K562 (cell line): Measurements from ENCODE around the gene SOBP. TPM values are rescaled to one million over a fixed set of nuclear protein-coding genes. Genes with fewer than 3 reads are reported as not detected.

Source experiments
- DPF2 ChIP-seq: fragments of 450-650 bp; IDR thresholded peaks from 2 replicates; pipeline ENCODE4 v1.6.1; 2016
- E2F3 ChIP-seq: fragments of 250-450 bp; sonication (Bioruptor Pico); IDR thresholded peaks from 2 replicates; pipeline ENCODE4 v1.4.0; 2020; ENCODE audit warnings: mild to moderate bottlenecking
- ELF4 ChIP-seq: fragments of 450-650 bp; formaldehyde crosslinking; IDR thresholded peaks from 2 replicates; pipeline ENCODE4 v1.4.0; 2022; ENCODE audit warnings: missing genetic modification characterization
- MAZ ChIP-seq, 2 experiments: fragments of 450-650 bp in 1 of 2; sonication (generic) in 1 of 2; formaldehyde crosslinking; IDR thresholded peaks in 1 of 2; conservative IDR thresholded peaks in 1 of 2; 2 replicates each; pipeline versions ENCODE4 v1.4.0 to v1.5.0; 2020; ENCODE audit warnings: mild to moderate bottlenecking in 1 of 2, missing genetic modification reagents in 1 of 2
- NCOA6 ChIP-seq: fragments of 450-650 bp; IDR thresholded peaks from 2 replicates; pipeline ENCODE4 v1.6.1; 2017; ENCODE audit warnings: mild to moderate bottlenecking
- PHF8 ChIP-seq: fragments of 200-600 bp; sonication (generic); IDR thresholded peaks from 2 replicates; pipeline ENCODE4 v1.6.1; 2012; ENCODE audit warnings: mixed run types, mild to moderate bottlenecking, inconsistent platforms, low read length, moderate library complexity, borderline replicate concordance
- SOX6 ChIP-seq: fragments of 450-650 bp; IDR thresholded peaks from 2 replicates; pipeline ENCODE4 v1.6.1; 2014; ENCODE audit warnings: mild to moderate bottlenecking
- TAF1 ChIP-seq: IDR thresholded peaks from 2 replicates; pipeline ENCODE4 v1.6.1; 2011; ENCODE audit warnings: mild to moderate bottlenecking, low read length, moderate library complexity; ENCODE audit not compliant: insufficient read depth, control insufficient read depth, severe bottlenecking; ENCODE audit errors: extremely low read depth
- TFAM ChIP-seq: fragments of 250-450 bp; sonication (Bioruptor Pico); conservative IDR thresholded peaks from 2 replicates; pipeline ENCODE4 v1.5.0; 2021; ENCODE audit warnings: mild to moderate bottlenecking, moderate library complexity
- ZBTB11 ChIP-seq, 3 experiments: fragments of 200-800 bp in 1 of 3; fragments of 250-450 bp in 1 of 3; fragments of 450-650 bp in 1 of 3; sonication (Bioruptor Pico) in 1 of 3; sonication (Bioruptor generic) in 1 of 3; formaldehyde crosslinking in 1 of 3; IDR thresholded peaks; 2 replicates each; pipeline versions ENCODE4 v1.6.1 to v1.8.0; 2016 to 2022; ENCODE audit warnings: mild to moderate bottlenecking in 2 of 3, missing genetic modification characterization in 2 of 3, missing compliant biosample characterization in 1 of 3, moderate library complexity in 1 of 3
- ZKSCAN3 ChIP-seq: fragments of 250-450 bp; sonication (Bioruptor Pico); IDR thresholded peaks from 2 replicates; pipeline ENCODE4 v1.4.0; 2020
- ZNF263 ChIP-seq: sonication (generic); formaldehyde crosslinking; IDR thresholded peaks from 2 replicates; pipeline ENCODE4 v1.8.0; 2022; ENCODE audit warnings: mild to moderate bottlenecking, missing genetic modification reagents, borderline replicate concordance
- ZNF407 ChIP-seq: fragments of 450-650 bp; IDR thresholded peaks from 2 replicates; pipeline ENCODE4 v1.6.1; 2016; ENCODE audit warnings: low read depth
- ZNF507 ChIP-seq: conservative IDR thresholded peaks from 2 replicates; pipeline ENCODE4 v1.6.1; 2017; ENCODE audit warnings: missing genetic modification characterization, missing compliant biosample characterization
- ZNF589 ChIP-seq: fragments of 200-800 bp; sonication (Bioruptor generic); IDR thresholded peaks from 2 replicates; pipeline ENCODE4 v1.6.1; 2016; ENCODE audit warnings: low read depth, missing genetic modification characterization, missing compliant biosample characterization
- polyA plus RNA-seq, 8 experiments: library from polyadenylated mRNA; depleted of rRNA in 4 of 8; stranded (reverse) in 5 of 8; unstranded in 3 of 8; fragments of >200 nt; fragmentation: Nextera tagmentation in 2 of 8; fragmentation: Illumina TruSeq in 1 of 8; extraction: Ambion mirVana in 2 of 8; extraction: Trizol in 1 of 8; gene quantifications; 2 replicates each; pipeline versions ENCODE4 v1.2.1 to v1.2.3, GENCODE V29; 2011 to 2014; ENCODE audit warnings: inconsistent platforms in 1 of 8, missing spikeins in 1 of 8
- total RNA-seq, 7 experiments: library from RNA; depleted of rRNA in 6 of 7; stranded (reverse); fragments of >200 nt in 6 of 7; fragmentation: Illumina TruSeq in 2 of 7; extraction: Trizol in 2 of 7; gene quantifications; 2 replicates each; pipeline versions ENCODE4 v1.2.1 to v1.2.3, GENCODE V29; 2011 to 2021; ENCODE audit warnings: low replicate concordance in 1 of 7
- TF ChIP-seq, protein P1 (sequence below): sonication (generic); formaldehyde crosslinking; IDR thresholded peaks from 2 replicates; pipeline ENCODE4 v1.8.1; 2022; ENCODE audit warnings: missing genetic modification reagents

Gene SOBP
- total and polyA plus RNA-seq, 9 of the 15 experiments (the other 6 are each of a cell fraction or from before 2014, with no cell fraction given): 0.16 TPM; not detected in 8

GRCh38 chr6:107653183-107653580 lies 163.3 kb downstream of the SOBP start (continued):
- TF ChIP-seq ZNF407: no peak
- TF ChIP-seq ELF4 (CRISPR knock-in tag): 0 out of 2 replicates have a peak, but pooled peaks have one; percentile 33
- TF ChIP-seq MAZ (CRISPR knock-in tag; conservative IDR thresholded peaks at IDR 0.05 in 1 of 2, IDR thresholded peaks at IDR 0.05 in 1 of 2): 0 out of 4 replicates have a peak, but pooled peaks of 1 of the 2 experiments have one; percentile 30
- TF ChIP-seq E2F3 (CRISPR knock-in tag): no peak
- TF ChIP-seq, protein P1, sequence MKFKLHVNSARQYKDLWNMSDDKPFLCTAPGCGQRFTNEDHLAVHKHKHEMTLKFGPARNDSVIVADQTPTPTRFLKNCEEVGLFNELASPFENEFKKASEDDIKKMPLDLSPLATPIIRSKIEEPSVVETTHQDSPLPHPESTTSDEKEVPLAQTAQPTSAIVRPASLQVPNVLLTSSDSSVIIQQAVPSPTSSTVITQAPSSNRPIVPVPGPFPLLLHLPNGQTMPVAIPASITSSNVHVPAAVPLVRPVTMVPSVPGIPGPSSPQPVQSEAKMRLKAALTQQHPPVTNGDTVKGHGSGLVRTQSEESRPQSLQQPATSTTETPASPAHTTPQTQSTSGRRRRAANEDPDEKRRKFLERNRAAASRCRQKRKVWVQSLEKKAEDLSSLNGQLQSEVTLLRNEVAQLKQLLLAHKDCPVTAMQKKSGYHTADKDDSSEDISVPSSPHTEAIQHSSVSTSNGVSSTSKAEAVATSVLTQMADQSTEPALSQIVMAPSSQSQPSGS (CRISPR knock-in tag): no peak
- no peak for TF ChIP-seq ZNF589 (CRISPR knock-in tag)
- TF ChIP-seq TAF1: no peak
- 0 out of 6 replicates have a peak, but pooled peaks of 1 of the 3 experiments have one; percentile 23 for TF ChIP-seq ZBTB11 (CRISPR knock-in tag; IDR thresholded peaks at IDR 0.05)
- no peak for TF ChIP-seq ZKSCAN3
- peak; percentile 76 for TF ChIP-seq SOX6
- TF ChIP-seq PHF8: no peak
- TF ChIP-seq TFAM (CRISPR knock-in tag): no peak
- peak; percentile 20; the same call in 1 of the 2 replicates for TF ChIP-seq ZNF263 (CRISPR knock-in tag)
- no peak for TF ChIP-seq ZNF507 (tag)
- peak; percentile 62; the same call in 1 of the 2 replicates for TF ChIP-seq DPF2
- TF ChIP-seq NCOA6: no peak
